Activated T-helper 9 cell treated with anti-CD3 and anti-CD28 coated beads, Interleukin-2, amount 50 U/mL, for 16 hours (primary cell): ENCODE data around the gene INTS6.
"Not testable (repeated sequence)": the region's sequence is repeated elsewhere in the genome, so short reads cannot be mapped to it uniquely, and the experiment has no call there.

Experiments used
- DNase-seq: peaks from one replicate; pipeline ENCODE4 v3.0.0-alpha.2; 2020; ENCODE audit warnings: low read depth

The INTS6 gene

DNA sequence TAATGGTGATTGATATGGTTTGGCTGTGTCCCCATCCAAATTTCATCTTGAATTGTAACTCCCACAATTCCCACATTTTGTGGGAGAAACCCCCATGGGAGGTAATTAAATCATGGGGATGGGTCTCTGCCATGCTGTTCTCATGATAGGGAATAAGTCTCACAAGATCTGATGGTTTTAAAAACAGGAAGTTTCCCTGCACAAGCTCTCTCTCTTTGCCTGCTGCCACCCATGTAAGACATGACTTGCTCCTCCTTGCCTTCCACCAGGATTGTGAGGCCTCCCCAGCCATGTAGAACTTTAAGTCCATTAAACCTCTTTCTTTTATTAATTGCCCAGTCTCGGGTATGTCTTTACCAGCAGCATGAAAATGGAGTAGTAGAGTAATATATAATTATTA is 37.5 kb downstream of the INTS6 start:
- DNase-seq: not testable (repeated sequence)

DNA sequence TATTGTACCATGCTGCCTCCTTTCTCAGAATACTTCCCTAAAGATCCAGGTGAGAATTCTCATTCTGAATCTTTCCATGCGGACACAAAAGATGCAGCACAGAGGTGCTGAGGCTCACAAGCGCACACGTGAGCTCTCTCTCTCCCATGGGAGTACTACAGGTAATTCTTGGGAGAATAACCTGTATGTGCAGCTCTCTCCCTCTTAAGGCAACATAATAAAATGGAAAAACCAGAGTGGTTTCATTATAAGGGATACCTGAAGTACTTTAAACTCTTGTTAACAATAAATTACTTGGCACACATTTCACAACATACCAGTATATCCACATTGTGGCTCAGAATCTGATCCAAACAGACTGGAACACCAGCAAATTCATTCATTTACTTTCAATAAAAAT is 40.4 kb downstream of the INTS6 start:
- no peak for DNase-seq

DNA sequence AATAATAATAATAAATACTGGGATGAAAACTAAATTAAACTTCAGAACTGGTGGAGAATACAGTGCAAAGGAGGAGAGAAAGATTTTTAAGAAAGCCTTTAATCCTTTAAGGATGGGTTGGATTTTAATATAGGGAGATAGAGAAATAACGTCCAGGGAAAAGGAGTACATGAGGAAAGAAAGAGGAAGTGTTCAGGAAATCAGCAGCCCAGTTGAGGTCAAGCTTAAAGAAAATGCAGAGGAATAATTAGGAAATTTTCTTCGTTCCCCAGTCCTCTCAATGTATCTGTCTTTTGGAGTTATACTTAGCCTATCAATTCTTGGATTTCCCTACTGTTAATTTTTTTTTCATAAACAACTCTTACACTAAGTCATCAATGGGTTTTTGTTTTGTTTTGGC is 47.7 kb downstream of the INTS6 start:
- no peak for DNase-seq

- DNase-seq: no peak
Observed at GRCh38 chr13:51397262-51397941, 55.4 kb downstream of the INTS6 start.

DNA sequence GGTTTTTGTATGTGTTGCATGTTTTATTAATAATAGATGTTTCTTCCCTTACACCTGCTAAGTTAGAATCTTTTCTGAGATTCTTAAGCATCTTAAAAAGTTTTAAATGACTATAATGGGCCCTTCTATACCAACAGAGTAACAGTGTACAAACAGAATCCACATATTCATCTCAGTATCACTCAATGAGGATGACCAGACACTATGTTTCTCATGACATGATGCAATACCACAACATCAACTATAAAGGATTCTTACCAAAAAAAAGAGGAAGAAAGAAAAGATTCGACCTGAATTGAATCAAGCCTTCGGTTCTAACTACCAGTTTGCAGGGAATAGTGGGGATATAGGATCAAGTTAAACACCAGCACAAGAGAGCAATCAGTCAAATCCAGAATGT is 56.5 kb downstream of the INTS6 start:
- DNase-seq: no peak

DNA sequence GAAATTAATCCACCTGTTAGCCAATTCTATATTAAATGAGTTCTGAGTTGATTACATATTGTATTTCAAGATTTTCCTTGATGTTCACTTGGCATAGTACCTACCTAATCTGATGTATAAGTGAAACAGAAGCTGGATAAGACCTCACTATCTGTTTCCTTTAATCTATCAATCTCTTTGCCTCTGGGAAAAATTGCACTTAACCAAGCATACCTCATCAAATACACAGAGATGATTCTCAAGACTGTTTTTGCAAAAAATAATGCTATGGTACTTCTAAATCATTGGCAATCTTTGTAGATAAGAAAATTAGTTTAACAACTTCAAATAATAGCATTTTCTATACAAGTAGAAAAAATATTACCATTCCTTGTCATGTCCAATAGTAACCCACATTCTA is 58.1 kb downstream of the INTS6 start:
- no peak for DNase-seq

DNA sequence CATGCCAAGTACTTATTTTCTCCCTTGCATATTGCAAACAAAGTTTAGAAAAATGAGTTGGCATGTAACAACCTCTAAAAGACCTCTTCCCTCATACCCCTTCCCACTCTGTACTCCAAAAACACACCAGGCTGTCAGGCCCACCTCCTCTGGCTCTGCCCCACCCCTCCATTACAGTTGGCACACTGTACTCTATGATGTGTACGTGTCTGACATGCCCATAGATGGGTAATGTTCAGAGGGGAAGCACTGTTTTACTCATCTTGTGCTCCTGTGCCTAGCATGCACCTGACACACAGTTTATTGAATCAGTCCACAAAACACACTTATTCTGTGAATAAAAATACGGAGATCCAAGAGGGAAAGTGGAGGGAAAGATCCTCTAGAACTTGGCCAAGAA is 67.7 kb downstream of the INTS6 start:
- no peak for DNase-seq

DNA sequence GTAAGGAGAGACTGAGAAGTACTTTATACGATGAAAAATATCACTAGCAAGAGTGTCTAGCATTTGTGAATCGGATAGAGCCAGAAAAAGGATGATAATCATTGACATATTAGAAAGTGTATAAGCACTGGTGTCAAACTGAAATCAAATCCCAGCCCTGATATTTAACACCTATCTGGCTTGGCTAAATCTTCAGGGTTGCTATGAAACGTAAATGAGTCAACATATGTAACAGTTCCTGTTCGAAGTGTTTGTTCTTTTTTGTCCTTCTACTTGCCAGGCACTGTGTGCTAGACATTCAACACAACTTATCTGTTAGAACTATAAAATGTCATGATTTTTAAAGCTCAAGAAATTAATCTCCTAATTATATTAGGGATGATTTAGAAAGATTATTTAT is 72.6 kb downstream of the INTS6 start:
- DNase-seq: no peak

- no peak for DNase-seq
Observed at GRCh38 chr13:51373451-51373850, 79.4 kb downstream of the INTS6 start.

DNA sequence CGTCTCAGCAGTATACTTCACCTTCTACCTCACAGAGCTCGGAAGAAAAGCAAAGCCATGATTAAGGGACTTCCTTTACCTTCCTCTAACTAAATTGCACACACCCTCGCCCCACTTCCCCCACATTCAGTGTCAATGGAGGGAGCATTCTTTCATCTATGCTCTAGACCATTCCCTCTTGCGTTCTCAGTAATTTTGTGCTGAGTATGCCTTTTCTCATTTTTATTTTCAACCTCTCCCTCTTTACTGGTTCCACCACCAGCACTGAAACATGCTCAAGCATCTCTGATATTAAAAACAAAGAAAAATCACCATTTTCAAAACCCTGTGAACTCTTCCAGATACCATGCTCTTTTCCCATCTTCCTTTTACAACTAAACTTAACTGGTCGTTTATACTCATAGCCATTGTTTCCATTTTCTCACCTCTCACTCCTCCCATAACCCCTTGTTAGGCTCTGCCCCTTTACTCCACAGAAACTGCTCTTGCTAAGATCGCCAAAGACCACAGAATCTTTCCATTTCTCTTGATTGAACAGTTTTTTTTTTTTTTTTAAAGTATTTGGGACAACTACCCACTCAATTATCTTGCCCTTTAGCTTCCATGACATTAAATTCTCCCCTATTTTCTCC is 81.0 kb downstream of the INTS6 start:
- no peak for DNase-seq

GRCh38 chr13:51370811-51371210 is 82.0 kb downstream of the INTS6 start:
- DNase-seq: no peak

GRCh38 chr13:51370116-51370515 is 82.7 kb downstream of the INTS6 start:
- DNase-seq: no peak

GRCh38 chr13:51364404-51365008 is 88.3 kb downstream of the INTS6 start:
- no peak for DNase-seq

DNA sequence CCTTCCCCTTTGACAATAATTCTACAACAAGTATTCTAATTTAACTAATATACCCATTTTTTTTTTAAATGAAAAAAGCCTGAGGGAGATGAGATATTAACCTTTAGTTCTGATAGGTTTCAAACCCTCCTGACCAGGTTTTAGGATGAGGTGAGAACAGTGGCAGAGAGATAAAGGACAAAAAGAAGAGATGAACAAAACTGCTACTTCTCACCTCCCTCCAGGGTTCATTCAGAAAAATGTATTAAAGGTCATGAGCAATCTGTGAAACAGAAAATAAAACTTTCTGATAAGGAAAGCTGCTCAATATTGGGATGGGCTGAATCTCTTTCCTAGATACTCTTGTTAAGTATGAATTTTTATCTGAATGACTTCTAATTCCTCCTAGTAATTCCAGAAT is 89.2 kb downstream of the INTS6 start:
- no peak for DNase-seq

DNA sequence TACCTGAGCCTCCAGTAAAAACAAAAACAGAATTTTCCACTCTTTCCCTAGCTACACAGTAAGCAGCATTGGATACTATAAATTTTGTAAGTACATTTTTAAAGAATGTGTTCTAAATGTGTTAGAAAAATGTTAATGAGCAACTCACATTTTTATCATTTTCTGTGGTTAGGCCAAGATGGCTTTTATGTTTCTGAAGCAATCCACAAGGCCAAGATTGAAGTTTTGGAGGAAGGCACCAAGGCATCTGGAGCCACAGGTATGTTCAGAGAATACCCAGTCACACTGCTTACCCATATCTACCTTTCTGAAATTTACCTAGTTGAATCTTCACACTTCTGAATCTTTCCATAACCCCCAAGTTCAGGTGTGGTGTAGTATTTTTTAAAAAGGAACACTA is 91.7 kb downstream of the INTS6 start:
- DNase-seq: no peak

GRCh38 chr13:51360489-51360888 is 92.3 kb downstream of the INTS6 start:
- DNase-seq: no peak

DNA sequence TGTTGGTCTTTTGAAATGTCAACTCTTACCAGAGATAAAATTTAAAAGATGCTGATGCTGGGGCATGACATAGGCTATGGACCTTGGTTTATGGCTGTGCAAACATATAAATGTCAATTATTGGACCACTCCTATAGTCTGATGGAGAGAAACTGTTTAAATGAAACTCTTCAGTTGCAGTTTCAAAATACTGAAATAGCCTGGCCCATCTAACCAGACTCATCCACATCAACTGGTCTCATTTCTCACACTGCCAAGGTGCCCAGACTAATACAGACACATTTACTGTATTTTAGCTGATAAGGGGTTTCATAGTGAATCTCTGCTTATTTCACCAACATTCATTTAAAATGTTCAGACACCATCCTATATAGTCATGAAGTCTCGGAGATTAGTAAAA is 93.5 kb downstream of the INTS6 start:
- DNase-seq: no peak

- no peak for DNase-seq
Observed at GRCh38 chr13:51357928-51358595, 94.8 kb downstream of the INTS6 start.

GRCh38 chr13:51355217-51355616 is 97.6 kb downstream of the INTS6 start:
- DNase-seq: no peak

DNA sequence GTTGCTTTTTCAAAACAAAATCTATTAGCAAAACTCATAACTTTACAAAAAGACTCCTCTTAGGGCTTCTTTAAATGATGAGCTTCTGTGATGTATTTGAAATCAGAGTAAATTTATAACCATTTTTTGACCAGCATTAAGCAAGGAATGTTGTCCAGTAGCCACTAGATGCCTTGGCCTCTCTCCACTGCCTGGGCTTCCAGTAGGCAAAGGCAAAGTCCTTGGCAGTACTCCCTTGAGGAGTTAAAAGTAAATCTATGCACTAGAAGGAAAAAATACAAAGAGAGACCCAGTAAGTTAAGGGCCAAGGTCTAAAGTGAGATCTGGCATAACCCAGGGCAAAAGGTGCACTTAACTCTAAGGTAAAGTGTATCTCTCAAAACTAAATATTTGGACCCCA is 103.8 kb downstream of the INTS6 start:
- no peak for DNase-seq

DNA sequence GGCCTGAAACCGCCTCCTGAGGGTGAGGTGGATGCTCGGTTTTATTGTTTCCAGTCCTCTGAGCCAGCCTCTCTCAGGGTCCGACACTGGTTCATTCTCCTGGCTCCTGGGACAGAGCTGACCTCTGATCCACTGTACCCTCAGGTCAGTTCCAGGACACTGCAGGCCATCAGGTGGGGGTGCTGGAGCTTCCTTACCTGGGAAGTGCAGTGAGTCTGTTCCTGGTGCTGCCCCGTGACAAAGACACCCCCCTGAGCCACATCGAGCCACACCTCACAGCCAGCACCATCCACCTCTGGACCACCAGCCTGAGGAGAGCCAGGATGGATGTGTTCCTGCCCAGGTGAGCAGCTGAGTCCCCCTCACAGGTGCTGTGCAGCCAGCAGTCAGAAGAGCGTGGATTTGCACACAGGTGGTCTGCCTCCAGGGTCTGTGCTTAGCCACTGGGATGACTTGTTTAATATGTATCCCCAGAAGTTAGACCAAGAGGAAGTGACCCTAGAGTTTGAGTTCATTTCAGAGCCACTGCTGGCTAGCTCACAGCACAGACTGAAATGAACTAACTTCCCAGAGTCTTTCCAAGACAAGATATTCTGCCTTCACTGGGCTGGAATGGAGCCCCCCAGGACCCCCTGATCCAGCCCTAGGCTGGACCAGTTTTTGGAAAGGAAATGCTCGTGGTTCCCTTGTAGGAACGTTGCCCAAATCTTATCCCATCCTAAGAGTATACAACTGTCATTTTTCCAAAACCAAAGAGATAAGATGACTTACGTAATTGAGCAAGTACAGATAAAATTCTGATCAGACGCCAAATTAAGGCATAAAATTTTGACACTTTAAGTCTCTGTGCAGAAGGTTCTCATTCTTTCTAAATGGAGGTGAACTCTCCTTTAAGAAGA is 104.5 kb downstream of the INTS6 start:
- DNase-seq: no peak

GRCh38 chr13:51347099-51347498 is 105.7 kb downstream of the INTS6 start:
- DNase-seq: no peak
